GM10266 (cell line): ENCODE data around the gene LRRC55.

Experiments used
- DNase-seq: peaks from one replicate; pipeline ENCODE4 v3.0.0; 2012; ENCODE audit errors: extremely low spot score
- CTCF ChIP-seq: IDR thresholded peaks from 2 replicates; pipeline ENCODE4 v1.5.1; 2012; ENCODE audit warnings: mild to moderate bottlenecking, low read depth; ENCODE audit not compliant: control insufficient read depth, insufficient read depth; ENCODE audit errors: missing control alignments

The LRRC55 gene

DNA sequence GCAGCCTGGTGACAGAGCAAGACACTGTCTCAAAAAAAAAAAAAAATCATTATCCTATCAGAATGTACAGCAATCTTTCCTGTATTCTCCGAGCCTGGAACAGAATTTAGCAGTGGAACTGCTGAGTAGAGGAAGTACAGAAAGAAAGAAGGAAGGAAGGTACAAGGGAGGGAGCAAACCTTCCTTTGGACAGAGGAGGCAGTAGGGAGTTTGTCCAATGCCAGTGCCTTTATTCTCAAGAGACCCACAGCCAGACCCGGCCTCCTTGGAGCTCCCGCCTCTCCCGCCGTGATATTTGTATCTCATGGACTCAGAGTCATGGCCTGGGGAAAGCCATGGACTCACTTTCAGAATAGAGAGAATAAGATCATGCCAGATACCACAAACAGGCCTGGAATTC is 37.7 kb upstream of the LRRC55 start:
- TF ChIP-seq CTCF: no peak
- DNase-seq: no peak

DNA sequence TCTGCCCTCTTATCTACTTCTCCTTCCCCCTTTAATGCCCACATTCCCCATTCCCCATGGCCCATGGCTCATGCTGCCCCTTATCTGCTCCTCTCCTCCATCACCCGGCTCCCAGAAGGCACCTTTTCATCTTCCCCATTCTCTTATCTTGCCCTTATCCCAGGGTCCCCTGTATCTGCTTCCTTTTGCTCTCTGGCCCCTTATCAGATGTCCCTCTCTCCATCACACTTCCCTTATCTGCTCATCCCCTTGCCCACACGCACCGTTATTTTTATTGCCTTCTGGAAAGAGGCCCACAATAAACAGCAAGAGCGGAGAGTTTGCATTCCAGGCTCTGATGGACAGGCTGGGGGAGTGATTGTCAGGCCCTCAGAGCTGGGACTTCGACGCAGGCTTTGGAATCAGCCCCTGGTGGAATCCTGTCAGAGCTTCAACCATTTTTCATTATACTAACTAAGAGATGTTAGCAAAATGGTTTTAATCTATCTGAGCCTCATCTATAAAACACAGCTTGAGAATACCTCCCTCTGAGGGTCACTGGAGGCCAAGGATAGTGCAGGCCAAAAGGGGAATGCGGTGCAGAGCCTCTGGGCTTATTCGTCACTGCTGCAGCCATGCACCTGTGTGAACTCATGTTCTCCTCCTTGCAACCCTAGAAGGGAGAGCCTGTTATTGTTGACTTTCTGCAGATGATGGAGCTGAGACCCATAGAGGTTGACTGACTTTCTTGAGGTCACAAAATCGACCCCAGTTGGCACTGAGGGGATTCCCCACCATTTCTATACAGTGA is 37.0 kb upstream of the LRRC55 start:
- no peak for DNase-seq
- TF ChIP-seq CTCF: no peak

DNA sequence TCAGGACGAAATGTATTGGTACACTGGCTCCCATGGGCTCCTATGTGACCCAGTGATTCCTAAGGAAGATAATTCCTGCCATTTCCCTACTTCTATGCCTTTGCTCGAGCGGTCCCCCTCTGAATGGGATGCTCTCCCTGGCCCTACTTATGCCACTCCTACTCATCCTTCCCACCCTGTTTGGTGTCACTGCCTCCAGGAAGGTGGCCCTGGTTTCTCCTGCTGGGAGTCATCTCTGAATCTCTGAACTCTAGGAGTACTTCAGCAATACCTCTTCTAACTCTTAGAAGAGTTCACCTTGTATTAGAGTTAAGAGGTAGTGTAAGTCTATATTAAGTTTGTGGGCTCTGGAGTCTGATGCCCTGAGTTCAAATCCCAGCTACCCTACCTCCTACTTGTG is 35.5 kb upstream of the LRRC55 start:
- TF ChIP-seq CTCF: no peak
- no peak for DNase-seq

DNA sequence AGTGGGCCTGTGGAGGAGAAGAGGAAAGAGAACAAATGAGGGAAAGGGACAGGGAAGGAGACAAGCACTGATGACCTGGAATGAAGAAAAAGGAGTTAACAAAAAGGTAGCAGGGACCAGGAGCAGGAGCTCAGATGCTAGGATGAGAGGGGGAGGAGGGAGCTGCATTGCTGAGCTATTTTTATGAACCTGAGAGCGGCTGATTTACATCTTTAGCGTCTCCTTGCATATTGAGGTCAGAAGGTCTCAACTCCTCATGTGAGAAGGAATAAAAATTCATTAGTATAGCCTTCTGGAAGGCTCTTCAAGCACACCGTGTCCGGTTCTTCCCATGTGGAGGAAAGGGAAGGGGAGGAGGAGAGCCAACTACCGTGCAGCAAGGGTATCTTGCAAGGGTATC is 33.1 kb upstream of the LRRC55 start:
- DNase-seq: no peak
- no peak for TF ChIP-seq CTCF

DNA sequence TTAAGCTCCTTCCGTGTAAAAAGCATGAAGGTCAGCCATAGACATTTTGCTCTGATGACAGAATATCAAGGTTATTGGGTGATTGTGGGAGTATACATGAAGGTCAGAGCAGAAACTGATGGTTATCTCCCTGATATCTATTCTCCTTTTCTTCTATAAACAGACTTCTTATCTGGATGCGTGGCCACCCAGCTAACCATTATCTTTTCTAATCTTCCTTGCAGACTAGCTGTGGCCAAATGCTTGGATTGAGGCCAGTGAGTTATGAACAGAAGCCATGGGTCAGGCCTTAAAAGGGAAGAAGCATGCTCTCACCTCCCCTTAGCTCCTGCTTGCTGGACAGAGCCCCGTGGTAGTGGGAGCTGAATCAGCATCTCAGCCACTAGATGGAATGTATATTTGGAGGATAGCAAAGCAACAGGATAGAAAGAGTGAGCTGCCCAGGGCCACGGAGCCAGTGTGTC is 31.3 kb upstream of the LRRC55 start:
- TF ChIP-seq CTCF: no peak
- DNase-seq: no peak

DNA sequence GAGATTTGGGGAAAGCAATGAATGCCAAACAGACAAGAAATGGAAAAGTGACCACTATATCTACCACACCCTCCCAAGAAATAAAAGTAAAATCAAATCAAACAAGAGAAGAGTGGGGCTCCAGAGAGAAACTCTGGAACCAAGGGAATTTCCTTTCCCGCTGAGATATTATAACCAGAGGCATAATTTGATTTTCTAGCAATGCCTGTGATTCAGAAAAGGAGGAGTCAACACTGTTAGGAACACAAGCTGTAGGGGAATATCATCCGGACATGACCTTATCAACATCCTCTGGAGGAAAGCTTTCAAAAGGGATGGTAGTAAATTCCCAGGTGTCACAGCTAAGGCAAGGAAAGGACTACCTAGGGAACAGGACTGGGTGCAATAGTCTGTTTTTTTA is 29.6 kb upstream of the LRRC55 start:
- no peak for TF ChIP-seq CTCF
- no peak for DNase-seq

GRCh38 chr11:57153448-57153847 is 28.3 kb upstream of the LRRC55 start:
- TF ChIP-seq CTCF: no peak
- no peak for DNase-seq
